K562 (cell line): ENCODE data around the gene LYPD5. TPM values are rescaled to one million over a fixed set of nuclear protein-coding genes. Genes with fewer than 3 reads are reported as not detected.
A peak's percentile ranks its signal among the peaks of the same experiment; 100 is the strongest.

ENCODE experiments used
- CBX1 ChIP-seq: sonication (generic); IDR thresholded peaks from 2 replicates; pipeline ENCODE4 v1.6.1; 2016; ENCODE audit warnings: antibody characterized with exemption, low read depth, mild to moderate bottlenecking
- CLOCK ChIP-seq: fragments of 250-450 bp; sonication (Bioruptor Pico); IDR thresholded peaks from 2 replicates; pipeline ENCODE4 v1.4.0; 2020; ENCODE audit warnings: mild to moderate bottlenecking, moderate library complexity, borderline replicate concordance
- DNMT1 ChIP-seq: fragments of 450-650 bp; IDR thresholded peaks from 2 replicates; pipeline ENCODE4 v1.6.1; 2016; ENCODE audit warnings: antibody characterized with exemption, mild to moderate bottlenecking
- HCFC1 ChIP-seq: IDR thresholded peaks from 2 replicates; pipeline ENCODE4 v1.6.1; 2012; ENCODE audit warnings: low read depth, low read length, improper control_type of control experiment
- HSF4 ChIP-seq: fragments of 250-450 bp; sonication (Bioruptor Pico); IDR thresholded peaks from 2 replicates; pipeline ENCODE4 v2.1.2; 2022; ENCODE audit warnings: mild to moderate bottlenecking, moderate library complexity, borderline replicate concordance
- NR3C1 ChIP-seq: sonication (generic); formaldehyde crosslinking; IDR thresholded peaks from 2 replicates; pipeline ENCODE4 v1.8.1; 2022; ENCODE audit warnings: missing genetic modification reagents
- RBM22 ChIP-seq: fragments of 200-400 bp; formaldehyde crosslinking; IDR thresholded peaks from 2 replicates; pipeline ENCODE4 v1.6.1; 2018; ENCODE audit warnings: low read length, low read depth; ENCODE audit not compliant: poor library complexity, severe bottlenecking
- REST ChIP-seq, 2 experiments: fragments of 450-650 bp; formaldehyde crosslinking in 1 of 2; IDR thresholded peaks; 2 replicates each; pipeline versions ENCODE4 v1.4.0 to v1.6.1; 2014 to 2020; ENCODE audit warnings: mild to moderate bottlenecking in 2 of 2, borderline replicate concordance in 1 of 2, low read depth in 1 of 2
- ZBTB17 ChIP-seq: fragments of 450-650 bp; formaldehyde crosslinking; IDR thresholded peaks from 2 replicates; pipeline ENCODE4 v1.4.0; 2020; ENCODE audit warnings: mild to moderate bottlenecking
- ZFP36 ChIP-seq: fragments of 150-350 bp; IDR thresholded peaks from 2 replicates; pipeline ENCODE4 v1.6.1; 2018; ENCODE audit warnings: low read length, low read depth; ENCODE audit not compliant: partially characterized antibody
- ZHX1 ChIP-seq: fragments of 150-350 bp; conservative IDR thresholded peaks from 2 replicates; pipeline ENCODE4 v1.6.1; 2014; ENCODE audit warnings: low read length
- polyA plus RNA-seq, 8 experiments: library from polyadenylated mRNA; depleted of rRNA in 4 of 8; stranded (reverse) in 5 of 8; unstranded in 3 of 8; fragments of >200 nt; fragmentation: Nextera tagmentation in 2 of 8; fragmentation: Illumina TruSeq in 1 of 8; extraction: Ambion mirVana in 2 of 8; extraction: Trizol in 1 of 8; gene quantifications; 2 replicates each; pipeline versions ENCODE4 v1.2.1 to v1.2.3, GENCODE V29; 2011 to 2014; ENCODE audit warnings: inconsistent platforms in 1 of 8, missing spikeins in 1 of 8
- total RNA-seq, 7 experiments: library from RNA; depleted of rRNA in 6 of 7; stranded (reverse); fragments of >200 nt in 6 of 7; fragmentation: Illumina TruSeq in 2 of 7; extraction: Trizol in 2 of 7; gene quantifications; 2 replicates each; pipeline versions ENCODE4 v1.2.1 to v1.2.3, GENCODE V29; 2011 to 2021; ENCODE audit warnings: low replicate concordance in 1 of 7

Gene LYPD5
- total and polyA plus RNA-seq, 9 of the 15 experiments (the other 6 are each of a cell fraction or from before 2014, with no cell fraction given), result 0.03 to 0.22 (median 0.10) TPM; not detected in 3

GRCh38 chr19:43784981-43785808, 17.1 kb downstream of the LYPD5 start (continued):
- TF ChIP-seq REST (IDR thresholded peaks at IDR 0.05; ENCODE audit: borderline replicate concordance) (peak; percentile 90), REST (CRISPR knock-in tag; IDR thresholded peaks at IDR 0.05; ENCODE audit: low read depth) (peak; percentile 43; the same call in 1 of the 2 replicates), ZFP36 (peak; percentile 83), HSF4 (no peak), ZBTB17 (CRISPR knock-in tag) (peak; percentile 63), NR3C1 (CRISPR knock-in tag) (no peak), CBX1 (no peak), ZHX1 (peak; percentile 68), RBM22 (no peak), HCFC1 (no peak), CLOCK (CRISPR knock-in tag) (no peak), DNMT1 (no peak)
